Testis (tissue), 2 donors: ENCODE data around the gene PSMB11.

ENCODE experiments used
- CTCF ChIP-seq, 3 experiments: fragments of 450-650 bp in 2 of 3; fragments of 200-600 bp in 1 of 3; sonication (generic) in 1 of 3; IDR thresholded peaks; one replicate each; pipeline ENCODE4 v1.5.1; 2016 to 2019; ENCODE audit warnings: antibody characterized with exemption in 3 of 3, mild to moderate bottlenecking in 2 of 3, moderate library complexity in 1 of 3
- POLR2A ChIP-seq: fragments of 450-650 bp; IDR thresholded peaks from one replicate; pipeline ENCODE4 v1.6.1; 2017; ENCODE audit warnings: antibody characterized with exemption, mild to moderate bottlenecking, moderate library complexity

DNA sequence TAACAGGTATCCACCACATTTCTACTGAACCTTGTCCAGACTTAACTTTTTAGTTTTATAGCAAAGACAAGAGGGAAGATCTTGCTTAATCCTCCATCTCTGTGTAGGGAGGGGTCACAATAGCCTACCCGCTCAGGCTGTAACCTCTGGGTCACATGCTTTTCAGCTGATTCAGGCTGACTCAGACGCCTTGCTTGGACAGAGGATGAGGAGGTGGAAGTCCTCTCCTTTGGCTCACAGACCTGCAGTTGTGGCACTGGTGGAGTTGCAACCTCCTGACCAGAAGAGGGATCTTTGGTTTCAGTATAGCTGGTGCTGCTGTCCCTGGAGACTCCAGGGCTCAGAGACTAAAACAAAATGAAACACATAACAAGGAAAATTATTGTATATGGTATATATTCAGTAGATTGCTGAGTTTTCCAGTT, 36.7 kb downstream of the PSMB11 start:
- no peak for TF ChIP-seq POLR2A
- no peak for TF ChIP-seq CTCF (IDR thresholded peaks at IDR 0.05)
